M059J (cell line): ENCODE data around the gene HSDL2. TPM values are rescaled to one million over a fixed set of nuclear protein-coding genes. Genes with fewer than 3 reads are reported as not detected.
"Not testable (repeated sequence)": the region's sequence is repeated elsewhere in the genome, so short reads cannot be mapped to it uniquely, and the experiment has no call there.

Source experiments
- DNase-seq: peaks from one replicate; pipeline ENCODE4 v3.0.0-alpha.2; 2012; ENCODE audit warnings: low read depth
- total RNA-seq: library from RNA; depleted of rRNA; stranded (reverse); fragments of >200 nt; shearing (Covaris generic); gene quantifications from 2 replicates; pipeline ENCODE4 v1.2.3, GENCODE V29; 2014; rRNA removed

The HSDL2 gene
- 32.1 and 48.1 TPM in 2 replicates for total RNA-seq

GRCh38 chr9:112380102-112380824, at the start of gene HSDL2:
Gene HSDL2, plus strand, starts transcription at chr9:112380108. Its CDS starts 56 bp downstream, at chr9:112380164.
- peak; percentile 54 for DNase-seq

- no peak for DNase-seq
Observed at GRCh38 chr9:112331674-112331952, 48.3 kb upstream of the HSDL2 start.

GRCh38 chr9:112332214-112332613, 47.7 kb upstream of the HSDL2 start:
- no peak for DNase-seq

- no peak for DNase-seq
Observed at GRCh38 chr9:112332674-112332976, 47.3 kb upstream of the HSDL2 start.

GRCh38 chr9:112332977-112333638, 46.8 kb upstream of the HSDL2 start, which contains the start of gene PTBP3:
Gene PTBP3, minus strand, starts transcription at chr9:112333619. Its CDS starts 35,754 bp downstream, at chr9:112297865.
- peak; percentile 84 for DNase-seq

- DNase-seq = peak; percentile 93
Observed at GRCh38 chr9:112333639-112334431, 46.1 kb upstream of the HSDL2 start.

GRCh38 chr9:112334432-112334841, 45.5 kb upstream of the HSDL2 start:
- peak; percentile 49 for DNase-seq

- no peak for DNase-seq
Observed at GRCh38 chr9:112337547-112337946, 42.4 kb upstream of the HSDL2 start.

- DNase-seq = peak; percentile 54
Observed at GRCh38 chr9:112338561-112338960, 41.3 kb upstream of the HSDL2 start.

- no peak for DNase-seq
Observed at GRCh38 chr9:112339886-112340285, 40.0 kb upstream of the HSDL2 start.

- peak; percentile 80 for DNase-seq
Observed at GRCh38 chr9:112341730-112342129, 38.2 kb upstream of the HSDL2 start.

GRCh38 chr9:112348257-112349007, 31.5 kb upstream of the HSDL2 start:
- DNase-seq = no peak

- no peak for DNase-seq
Observed at GRCh38 chr9:112349008-112349333, 30.9 kb upstream of the HSDL2 start.

- DNase-seq = no peak
Observed at GRCh38 chr9:112351184-112351583, 28.7 kb upstream of the HSDL2 start.

- no peak for DNase-seq
Observed at GRCh38 chr9:112352209-112352608, 27.7 kb upstream of the HSDL2 start.

GRCh38 chr9:112354081-112354743, 25.7 kb upstream of the HSDL2 start:
- no peak for DNase-seq

GRCh38 chr9:112355427-112355897, 24.4 kb upstream of the HSDL2 start:
- no peak for DNase-seq

GRCh38 chr9:112360047-112360804, 19.7 kb upstream of the HSDL2 start:
- peak; percentile 85 for DNase-seq

- peak; percentile 44 for DNase-seq
Observed at GRCh38 chr9:112361601-112362000, 18.3 kb upstream of the HSDL2 start.

GRCh38 chr9:112364761-112365160, 15.1 kb upstream of the HSDL2 start:
- no peak for DNase-seq

GRCh38 chr9:112365257-112365656, 14.7 kb upstream of the HSDL2 start:
- DNase-seq = not testable (repeated sequence)
